K562 (cell line): ENCODE data around the gene EDEM2. TPM values are rescaled to one million over a fixed set of nuclear protein-coding genes. Genes with fewer than 3 reads are reported as not detected.

Source experiments
- EHMT2 ChIP-seq: fragments of 450-650 bp; IDR thresholded peaks from 2 replicates; pipeline ENCODE4 v1.6.1; 2018; ENCODE audit warnings: antibody characterized with exemption
- HBP1 ChIP-seq: fragments of 450-650 bp; formaldehyde crosslinking; IDR thresholded peaks from 2 replicates; pipeline ENCODE4 v1.4.0; 2022; ENCODE audit warnings: missing genetic modification characterization
- HNRNPH1 ChIP-seq: fragments of 200-400 bp; formaldehyde crosslinking; optimal IDR thresholded peaks from 2 replicates; pipeline ENCODE3; 2017; ENCODE audit warnings: low read depth, mild to moderate bottlenecking, low read length, moderate library complexity
- JUN ChIP-seq, 2 experiments: sonication (generic) in 1 of 2; formaldehyde crosslinking in 1 of 2; IDR thresholded peaks; 2 replicates each; pipeline versions ENCODE4 v1.6.1 to v1.8.0; 2012 to 2022; ENCODE audit warnings: borderline replicate concordance in 2 of 2, mild to moderate bottlenecking in 2 of 2, improper control_type of control experiment in 1 of 2, low read depth in 1 of 2, low read length in 1 of 2, missing genetic modification reagents in 1 of 2
- MLLT1 ChIP-seq, 2 experiments: fragments of 450-650 bp; IDR thresholded peaks; 2 replicates each; pipeline ENCODE4 v1.6.1; 2016
- NR2C2 ChIP-seq, 2 experiments: fragments of 200-800 bp in 1 of 2; sonication (Bioruptor generic) in 1 of 2; sonication (generic) in 1 of 2; formaldehyde crosslinking in 1 of 2; IDR thresholded peaks; 2 replicates each; pipeline versions ENCODE4 v1.6.1 to v1.8.0; 2016 to 2022; ENCODE audit warnings: mild to moderate bottlenecking in 1 of 2, missing compliant biosample characterization in 1 of 2, missing genetic modification characterization in 1 of 2, missing genetic modification reagents in 1 of 2
- TCF3 ChIP-seq: sonication (generic); formaldehyde crosslinking; IDR thresholded peaks from 2 replicates; pipeline ENCODE4 v1.4.0; 2020; ENCODE audit warnings: mild to moderate bottlenecking, missing genetic modification reagents
- polyA plus RNA-seq, 8 experiments: library from polyadenylated mRNA; depleted of rRNA in 4 of 8; stranded (reverse) in 5 of 8; unstranded in 3 of 8; fragments of >200 nt; fragmentation: Nextera tagmentation in 2 of 8; fragmentation: Illumina TruSeq in 1 of 8; extraction: Ambion mirVana in 2 of 8; extraction: Trizol in 1 of 8; gene quantifications; 2 replicates each; pipeline versions ENCODE4 v1.2.1 to v1.2.3, GENCODE V29; 2011 to 2014; ENCODE audit warnings: inconsistent platforms in 1 of 8, missing spikeins in 1 of 8
- total RNA-seq, 7 experiments: library from RNA; depleted of rRNA in 6 of 7; stranded (reverse); fragments of >200 nt in 6 of 7; fragmentation: Illumina TruSeq in 2 of 7; extraction: Trizol in 2 of 7; gene quantifications; 2 replicates each; pipeline versions ENCODE4 v1.2.1 to v1.2.3, GENCODE V29; 2011 to 2021; ENCODE audit warnings: low replicate concordance in 1 of 7
- TF ChIP-seq, protein P1 (sequence below): IDR thresholded peaks from 2 replicates; pipeline ENCODE4 v1.6.1; 2016; ENCODE audit warnings: missing genetic modification characterization, missing compliant biosample characterization
- TF ChIP-seq, protein P2 (sequence below): sonication (generic); formaldehyde crosslinking; IDR thresholded peaks from 2 replicates; pipeline ENCODE4 v1.8.0; 2023; ENCODE audit warnings: missing genetic modification reagents, mild to moderate bottlenecking, borderline replicate concordance
- TF ChIP-seq, protein P3 (sequence below), 2 experiments: IDR thresholded peaks; 2 replicates each; pipeline ENCODE4 v1.6.1; 2011; ENCODE audit warnings: borderline replicate concordance in 1 of 2, control low read depth in 1 of 2, low read depth in 1 of 2, low read length in 1 of 2, mild to moderate bottlenecking in 1 of 2, mixed read lengths in 1 of 2, moderate library complexity in 1 of 2; ENCODE audit not compliant: insufficient read depth in 1 of 2, insufficient read length in 1 of 2, poor library complexity in 1 of 2, severe bottlenecking in 1 of 2; ENCODE audit errors: extremely low read depth in 1 of 2
- TF ChIP-seq, protein P4 (sequence below): fragments of 450-650 bp; formaldehyde crosslinking; conservative IDR thresholded peaks from 2 replicates; pipeline ENCODE4 v1.4.0; 2022; ENCODE audit warnings: mild to moderate bottlenecking, missing genetic modification characterization

Gene EDEM2
- total and polyA plus RNA-seq, 9 of the 15 experiments (the other 6 are each of a cell fraction or from before 2014, with no cell fraction given) = 6.9 to 11.0 (median 9.7) TPM

DNA sequence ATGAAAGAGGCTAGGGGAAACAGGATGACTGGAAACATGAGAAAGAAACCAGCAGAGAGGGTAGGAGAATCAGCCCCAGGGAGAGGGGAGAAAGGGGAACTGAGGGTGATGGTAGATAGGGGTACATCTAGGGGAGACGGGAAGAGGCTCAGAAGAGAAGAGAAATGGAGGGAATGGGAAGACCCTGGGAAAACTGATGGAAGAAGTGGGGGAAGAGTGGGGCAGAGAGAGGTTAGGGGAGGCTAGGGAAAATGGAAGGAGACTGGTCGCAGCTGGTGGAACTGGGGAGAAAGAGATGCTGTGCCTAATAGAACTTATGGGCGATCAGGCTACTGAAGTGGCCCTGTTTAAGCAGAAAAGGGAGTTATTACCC, 25.3 kb upstream of the EDEM2 start (continued):
- TF ChIP-seq, protein P1, sequence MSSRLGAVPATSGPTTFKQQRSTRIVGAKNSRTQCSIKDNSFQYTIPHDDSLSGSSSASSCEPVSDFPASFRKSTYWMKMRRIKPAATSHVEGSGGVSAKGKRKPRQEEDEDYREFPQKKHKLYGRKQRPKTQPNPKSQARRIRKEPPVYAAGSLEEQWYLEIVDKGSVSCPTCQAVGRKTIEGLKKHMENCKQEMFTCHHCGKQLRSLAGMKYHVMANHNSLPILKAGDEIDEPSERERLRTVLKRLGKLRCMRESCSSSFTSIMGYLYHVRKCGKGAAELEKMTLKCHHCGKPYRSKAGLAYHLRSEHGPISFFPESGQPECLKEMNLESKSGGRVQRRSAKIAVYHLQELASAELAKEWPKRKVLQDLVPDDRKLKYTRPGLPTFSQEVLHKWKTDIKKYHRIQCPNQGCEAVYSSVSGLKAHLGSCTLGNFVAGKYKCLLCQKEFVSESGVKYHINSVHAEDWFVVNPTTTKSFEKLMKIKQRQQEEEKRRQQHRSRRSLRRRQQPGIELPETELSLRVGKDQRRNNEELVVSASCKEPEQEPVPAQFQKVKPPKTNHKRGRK (tag) = 0 out of 2 replicates have a peak, but pooled peaks have one; percentile 26
- TF ChIP-seq HNRNPH1 (no peak), NR2C2 (CRISPR knock-in tag; IDR thresholded peaks at IDR 0.05) (no peak), NR2C2 (tag; IDR thresholded peaks at IDR 0.05) (no peak), EHMT2 (0 out of 2 replicates have a peak, but pooled peaks have one; percentile 27), MLLT1 (IDR thresholded peaks at IDR 0.05) (0 out of 4 replicates have a peak, but pooled peaks have one; percentile 20 to 41), JUN (IDR thresholded peaks at IDR 0.05; ENCODE audit: borderline replicate concordance, low read depth, low read length) (no peak), JUN (CRISPR knock-in tag; IDR thresholded peaks at IDR 0.05; ENCODE audit: borderline replicate concordance) (no peak), TCF3 (CRISPR knock-in tag) (no peak), HBP1 (peak; percentile 54; the same call in 1 of the 2 replicates)
- TF ChIP-seq, protein P2, sequence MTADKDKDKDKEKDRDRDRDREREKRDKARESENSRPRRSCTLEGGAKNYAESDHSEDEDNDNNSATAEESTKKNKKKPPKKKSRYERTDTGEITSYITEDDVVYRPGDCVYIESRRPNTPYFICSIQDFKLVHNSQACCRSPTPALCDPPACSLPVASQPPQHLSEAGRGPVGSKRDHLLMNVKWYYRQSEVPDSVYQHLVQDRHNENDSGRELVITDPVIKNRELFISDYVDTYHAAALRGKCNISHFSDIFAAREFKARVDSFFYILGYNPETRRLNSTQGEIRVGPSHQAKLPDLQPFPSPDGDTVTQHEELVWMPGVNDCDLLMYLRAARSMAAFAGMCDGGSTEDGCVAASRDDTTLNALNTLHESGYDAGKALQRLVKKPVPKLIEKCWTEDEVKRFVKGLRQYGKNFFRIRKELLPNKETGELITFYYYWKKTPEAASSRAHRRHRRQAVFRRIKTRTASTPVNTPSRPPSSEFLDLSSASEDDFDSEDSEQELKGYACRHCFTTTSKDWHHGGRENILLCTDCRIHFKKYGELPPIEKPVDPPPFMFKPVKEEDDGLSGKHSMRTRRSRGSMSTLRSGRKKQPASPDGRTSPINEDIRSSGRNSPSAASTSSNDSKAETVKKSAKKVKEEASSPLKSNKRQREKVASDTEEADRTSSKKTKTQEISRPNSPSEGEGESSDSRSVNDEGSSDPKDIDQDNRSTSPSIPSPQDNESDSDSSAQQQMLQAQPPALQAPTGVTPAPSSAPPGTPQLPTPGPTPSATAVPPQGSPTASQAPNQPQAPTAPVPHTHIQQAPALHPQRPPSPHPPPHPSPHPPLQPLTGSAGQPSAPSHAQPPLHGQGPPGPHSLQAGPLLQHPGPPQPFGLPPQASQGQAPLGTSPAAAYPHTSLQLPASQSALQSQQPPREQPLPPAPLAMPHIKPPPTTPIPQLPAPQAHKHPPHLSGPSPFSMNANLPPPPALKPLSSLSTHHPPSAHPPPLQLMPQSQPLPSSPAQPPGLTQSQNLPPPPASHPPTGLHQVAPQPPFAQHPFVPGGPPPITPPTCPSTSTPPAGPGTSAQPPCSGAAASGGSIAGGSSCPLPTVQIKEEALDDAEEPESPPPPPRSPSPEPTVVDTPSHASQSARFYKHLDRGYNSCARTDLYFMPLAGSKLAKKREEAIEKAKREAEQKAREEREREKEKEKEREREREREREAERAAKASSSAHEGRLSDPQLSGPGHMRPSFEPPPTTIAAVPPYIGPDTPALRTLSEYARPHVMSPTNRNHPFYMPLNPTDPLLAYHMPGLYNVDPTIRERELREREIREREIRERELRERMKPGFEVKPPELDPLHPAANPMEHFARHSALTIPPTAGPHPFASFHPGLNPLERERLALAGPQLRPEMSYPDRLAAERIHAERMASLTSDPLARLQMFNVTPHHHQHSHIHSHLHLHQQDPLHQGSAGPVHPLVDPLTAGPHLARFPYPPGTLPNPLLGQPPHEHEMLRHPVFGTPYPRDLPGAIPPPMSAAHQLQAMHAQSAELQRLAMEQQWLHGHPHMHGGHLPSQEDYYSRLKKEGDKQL = no peak
- TF ChIP-seq, protein P3, sequence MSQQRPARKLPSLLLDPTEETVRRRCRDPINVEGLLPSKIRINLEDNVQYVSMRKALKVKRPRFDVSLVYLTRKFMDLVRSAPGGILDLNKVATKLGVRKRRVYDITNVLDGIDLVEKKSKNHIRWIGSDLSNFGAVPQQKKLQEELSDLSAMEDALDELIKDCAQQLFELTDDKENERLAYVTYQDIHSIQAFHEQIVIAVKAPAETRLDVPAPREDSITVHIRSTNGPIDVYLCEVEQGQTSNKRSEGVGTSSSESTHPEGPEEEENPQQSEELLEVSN (IDR thresholded peaks at IDR 0.05; ENCODE audit: borderline replicate concordance in 1 of 2, extremely low read depth in 1 of 2, insufficient read depth in 1 of 2, insufficient read length in 1 of 2, low read depth in 1 of 2, low read length in 1 of 2, poor library complexity in 1 of 2, severe bottlenecking in 1 of 2) = no peak
- TF ChIP-seq, protein P4, sequence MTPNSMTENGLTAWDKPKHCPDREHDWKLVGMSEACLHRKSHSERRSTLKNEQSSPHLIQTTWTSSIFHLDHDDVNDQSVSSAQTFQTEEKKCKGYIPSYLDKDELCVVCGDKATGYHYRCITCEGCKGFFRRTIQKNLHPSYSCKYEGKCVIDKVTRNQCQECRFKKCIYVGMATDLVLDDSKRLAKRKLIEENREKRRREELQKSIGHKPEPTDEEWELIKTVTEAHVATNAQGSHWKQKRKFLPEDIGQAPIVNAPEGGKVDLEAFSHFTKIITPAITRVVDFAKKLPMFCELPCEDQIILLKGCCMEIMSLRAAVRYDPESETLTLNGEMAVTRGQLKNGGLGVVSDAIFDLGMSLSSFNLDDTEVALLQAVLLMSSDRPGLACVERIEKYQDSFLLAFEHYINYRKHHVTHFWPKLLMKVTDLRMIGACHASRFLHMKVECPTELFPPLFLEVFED (CRISPR knock-in tag) = 0 out of 2 replicates have a peak, but pooled peaks have one; percentile 15
